ENCODE results near the gene CLIP4.
"Not testable (repeated sequence)": the region's sequence is repeated elsewhere in the genome, so short reads cannot be mapped to it uniquely, and the experiment has no call there.

Gene CLIP4

DNA sequence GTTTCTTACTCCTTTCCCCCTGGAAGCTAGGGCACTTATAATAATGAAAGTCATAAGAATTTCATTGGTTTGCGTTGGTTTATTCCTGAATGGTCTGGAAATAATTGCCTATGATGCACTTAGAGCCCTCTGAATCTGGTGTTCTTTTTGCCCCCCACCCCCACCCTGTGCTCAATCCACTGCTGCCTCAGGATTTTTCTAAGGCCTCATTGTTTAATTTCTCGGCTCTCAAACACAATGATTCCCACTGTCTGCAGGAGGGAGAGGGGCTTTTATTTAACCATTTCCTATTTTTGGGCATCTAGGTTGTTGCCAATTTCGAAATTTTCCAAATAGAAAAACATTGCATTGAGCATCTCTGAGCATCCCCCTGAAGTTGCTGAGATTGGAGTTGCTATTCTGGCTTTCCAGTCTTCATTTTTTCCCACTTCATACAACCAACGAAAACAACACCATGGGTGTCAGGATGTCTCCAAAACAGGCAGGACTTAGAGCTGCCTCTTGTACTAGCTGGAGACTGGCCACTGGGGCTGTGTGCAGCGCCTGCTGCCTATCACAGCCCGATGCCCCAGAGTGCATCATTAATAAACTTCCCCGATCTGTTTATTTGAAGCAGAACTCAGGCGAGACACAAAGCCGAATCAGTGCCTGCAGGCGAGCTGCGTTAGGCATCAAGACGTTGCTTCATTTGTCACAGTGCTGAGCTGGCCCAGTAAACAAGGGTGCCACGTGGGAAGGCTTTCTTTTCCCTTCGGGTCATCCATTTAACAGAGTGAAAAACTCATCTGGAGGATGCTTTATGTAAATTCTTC, 39.1 kb upstream of the CLIP4 start:
- H3K4me3 ChIP-seq (ENCODE audit: extremely low read depth, insufficient read depth, low read length, poor library complexity, severe bottlenecking) = no peak overlapping the region
- 74 to 77% methylated on average over 11 of the region's 14 CpGs for WGBS, 2 experiments (ENCODE audit: insufficient coverage in 2 of 2)
- H3K36me3 ChIP-seq (ENCODE audit: control insufficient read depth, insufficient read depth, low read length) = no peaks in the 10 kb centered on the region
- peak overlapping the region; percentile 41 for H3K27ac ChIP-seq (ENCODE audit: low read depth, low read length, severe bottlenecking)
- H3K9me3 ChIP-seq (ENCODE audit: control insufficient read depth, low read length) = peaks cover 13% of the 10 kb centered on the region
- no peaks in the 10 kb centered on the region for H3K4me1 ChIP-seq (ENCODE audit: control insufficient read depth, insufficient read depth, low read length, poor library complexity, severe bottlenecking)

DNA sequence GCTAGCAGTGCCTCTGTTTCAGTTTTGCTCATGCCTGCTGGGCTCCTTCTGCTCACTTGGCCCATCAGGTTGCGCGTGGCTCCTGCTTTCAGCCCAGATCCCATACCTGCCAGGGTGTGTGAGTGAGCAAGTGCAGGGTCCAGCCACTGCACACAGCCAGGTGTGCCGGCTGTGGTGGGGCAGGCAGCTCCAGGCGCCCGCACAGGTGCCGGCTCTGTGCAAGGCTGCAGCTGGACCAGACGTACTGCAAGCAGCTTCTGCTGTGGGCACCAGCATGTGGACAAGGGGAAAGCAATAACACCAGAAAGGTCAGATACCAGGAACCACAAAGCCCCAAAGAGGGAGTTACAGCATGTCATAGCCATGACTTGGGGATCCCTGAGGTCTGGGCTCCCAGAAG, 35.3 kb upstream of the CLIP4 start:
- 100% methylated on average over 4 to 7 of the region's 7 CpGs for WGBS, 2 experiments (ENCODE audit: insufficient coverage in 2 of 2)
- peaks cover 15% of the 10 kb centered on the region for H3K9me3 ChIP-seq (ENCODE audit: control insufficient read depth, low read length)
- no peak overlapping the region for H3K27ac ChIP-seq (ENCODE audit: low read depth, low read length, severe bottlenecking)
- no peaks in the 10 kb centered on the region for H3K4me1 ChIP-seq (ENCODE audit: control insufficient read depth, insufficient read depth, low read length, poor library complexity, severe bottlenecking)
- no peaks in the 10 kb centered on the region for H3K36me3 ChIP-seq (ENCODE audit: control insufficient read depth, insufficient read depth, low read length)
- H3K4me3 ChIP-seq (ENCODE audit: extremely low read depth, insufficient read depth, low read length, poor library complexity, severe bottlenecking) = no peak overlapping the region

DNA sequence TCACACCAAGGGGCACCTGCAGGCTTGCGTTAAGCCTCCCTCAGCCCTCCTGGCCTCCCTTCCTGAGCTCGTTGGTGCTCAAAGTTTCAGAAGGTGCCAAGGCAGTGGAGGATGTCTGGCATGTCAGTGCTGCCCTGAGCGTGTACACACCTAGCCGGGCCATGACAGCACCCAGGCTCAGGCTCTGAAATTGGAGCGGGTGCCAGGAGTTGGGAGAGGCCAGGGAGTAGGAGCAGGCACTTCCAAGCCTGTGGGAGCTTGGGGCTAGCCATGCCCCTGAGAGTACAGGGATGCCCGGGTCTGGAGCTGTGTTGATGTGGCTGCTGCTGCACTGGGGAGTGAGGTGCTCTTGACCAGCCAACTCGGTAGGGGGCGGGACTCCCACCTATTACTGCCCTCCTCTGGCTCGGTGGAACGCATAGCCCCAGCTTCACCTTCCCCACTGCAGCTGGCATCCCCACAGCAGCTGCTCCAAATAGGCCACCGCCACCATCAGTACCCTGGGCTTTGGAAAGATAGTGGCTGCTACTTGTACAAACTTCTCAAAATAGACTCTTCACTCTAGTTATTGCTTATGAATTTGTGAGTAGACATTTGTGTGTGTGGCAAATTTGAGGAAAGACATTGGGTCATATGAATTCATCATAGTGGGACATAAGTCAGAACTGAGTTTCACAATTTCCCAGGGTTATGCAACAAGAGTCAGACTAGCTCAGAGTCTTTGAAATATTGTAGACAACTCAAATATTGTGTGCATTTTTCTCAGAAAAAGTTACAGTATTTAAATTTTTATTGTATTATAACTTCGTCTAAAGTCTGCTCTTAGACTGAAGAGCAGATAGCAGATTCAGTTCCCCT, 34.1 kb upstream of the CLIP4 start:
- Histone ChIP-seq H3K36me3 (ENCODE audit: control insufficient read depth, insufficient read depth, low read length) (no peaks in the 10 kb centered on the region), H3K9me3 (ENCODE audit: control insufficient read depth, low read length) (peaks cover 15% of the 10 kb centered on the region), H3K4me3 (ENCODE audit: extremely low read depth, insufficient read depth, low read length, poor library complexity, severe bottlenecking) (no peak overlapping the region), H3K4me1 (ENCODE audit: control insufficient read depth, insufficient read depth, low read length, poor library complexity, severe bottlenecking) (no peaks in the 10 kb centered on the region), H3K27ac (ENCODE audit: low read depth, low read length, severe bottlenecking) (no peak overlapping the region)
- 65 to 82% methylated on average over 5 to 10 of the region's 12 CpGs for WGBS, 2 experiments (ENCODE audit: insufficient coverage in 2 of 2)

DNA sequence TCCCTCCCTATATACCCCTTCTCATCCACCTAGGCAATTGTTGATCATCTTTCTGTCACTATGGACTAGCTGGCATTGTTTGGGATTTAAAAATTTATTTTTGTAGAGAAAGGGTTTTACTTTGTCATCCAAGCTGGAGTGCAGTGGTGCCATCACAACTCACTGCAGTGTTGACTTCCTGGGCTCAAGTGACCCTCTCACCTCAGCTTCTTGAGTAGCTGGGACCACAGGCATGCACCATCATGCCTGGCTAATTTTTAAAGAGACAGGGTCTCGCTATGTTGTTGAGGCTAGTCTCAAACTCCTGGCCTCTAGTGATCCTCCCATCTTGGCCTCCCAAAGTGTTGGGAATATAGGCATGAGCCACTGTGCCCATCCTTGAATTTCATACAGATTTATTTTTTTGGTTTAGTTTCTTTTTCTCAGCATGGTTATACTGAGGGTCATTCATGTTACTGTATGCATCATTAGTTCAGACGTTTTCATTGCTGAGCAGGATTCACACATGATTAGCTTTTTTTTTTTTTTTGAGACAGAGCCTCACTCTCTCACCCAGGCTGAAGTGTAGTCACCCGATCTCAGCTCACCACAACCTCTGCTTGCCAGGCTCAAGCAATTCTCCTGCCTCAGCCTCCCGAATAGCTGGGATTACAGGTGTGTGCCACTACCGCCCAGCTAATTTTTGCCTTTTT, 32.3 kb upstream of the CLIP4 start:
- Histone ChIP-seq H3K4me3 (ENCODE audit: extremely low read depth, insufficient read depth, low read length, poor library complexity, severe bottlenecking) (no peak overlapping the region), H3K4me1 (ENCODE audit: control insufficient read depth, insufficient read depth, low read length, poor library complexity, severe bottlenecking) (no peaks in the 10 kb centered on the region), H3K27ac (ENCODE audit: low read depth, low read length, severe bottlenecking) (no peak overlapping the region), H3K36me3 (ENCODE audit: control insufficient read depth, insufficient read depth, low read length) (no peaks in the 10 kb centered on the region), H3K9me3 (ENCODE audit: control insufficient read depth, low read length) (peaks cover 15% of the 10 kb centered on the region)
- 81 to 87% methylated on average over 3 to 4 of the region's 5 CpGs for WGBS, 2 experiments (ENCODE audit: insufficient coverage in 2 of 2)

DNA sequence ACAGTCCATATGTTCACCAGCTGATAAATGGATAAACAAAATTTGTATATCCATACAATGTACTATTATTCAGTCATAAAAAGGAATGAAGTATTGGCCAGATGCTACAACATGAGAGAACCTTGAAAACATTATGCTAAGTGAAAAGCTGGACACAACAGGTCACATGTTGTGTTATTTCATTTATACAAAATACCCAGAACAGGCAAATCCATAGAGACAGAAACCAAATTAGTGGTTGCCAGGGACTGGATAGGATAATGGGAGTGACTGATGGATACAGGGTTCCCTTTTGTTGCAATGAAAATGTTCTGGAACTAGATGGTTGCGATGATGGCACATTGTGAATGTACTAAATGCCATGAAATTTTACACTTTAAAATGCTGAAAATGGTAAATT, 30.7 kb upstream of the CLIP4 start:
- no peaks in the 10 kb centered on the region for H3K4me1 ChIP-seq (ENCODE audit: control insufficient read depth, insufficient read depth, low read length, poor library complexity, severe bottlenecking)
- H3K9me3 ChIP-seq (ENCODE audit: control insufficient read depth, low read length) = peaks cover 15% of the 10 kb centered on the region
- H3K27ac ChIP-seq (ENCODE audit: low read depth, low read length, severe bottlenecking) = no peak overlapping the region
- no CpG with 5 or more reads among the region's 1 CpG for WGBS, 2 experiments (ENCODE audit: insufficient coverage in 2 of 2)
- no peaks in the 10 kb centered on the region for H3K36me3 ChIP-seq (ENCODE audit: control insufficient read depth, insufficient read depth, low read length)
- no peak overlapping the region for H3K4me3 ChIP-seq (ENCODE audit: extremely low read depth, insufficient read depth, low read length, poor library complexity, severe bottlenecking)

DNA sequence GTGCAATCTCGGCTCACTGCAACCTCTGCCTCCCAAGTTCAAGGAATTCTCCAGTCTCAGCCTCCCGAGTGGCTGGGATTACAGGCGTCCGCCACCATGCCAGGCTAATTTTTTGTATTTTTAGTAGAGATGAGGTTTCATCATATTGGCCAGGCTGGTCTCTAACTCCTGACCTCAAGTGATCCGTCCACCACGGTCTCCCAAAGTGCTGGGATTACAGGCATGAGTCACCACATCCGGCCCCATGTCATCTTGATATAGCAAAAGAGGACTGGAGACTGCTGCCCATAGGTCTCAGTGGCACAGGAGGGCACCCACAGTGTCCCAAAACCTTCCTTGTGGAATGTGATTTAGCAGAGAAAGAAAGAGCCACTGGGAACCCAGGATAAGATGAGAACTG, 24.9 kb upstream of the CLIP4 start:
- not testable (repeated sequence) for H3K4me3 ChIP-seq (ENCODE audit: extremely low read depth, insufficient read depth, low read length, poor library complexity, severe bottlenecking); H3K9me3 ChIP-seq (ENCODE audit: control insufficient read depth, low read length); H3K36me3 ChIP-seq (ENCODE audit: control insufficient read depth, insufficient read depth, low read length); H3K27ac ChIP-seq (ENCODE audit: low read depth, low read length, severe bottlenecking); H3K4me1 ChIP-seq (ENCODE audit: control insufficient read depth, insufficient read depth, low read length, poor library complexity, severe bottlenecking)
- 84 to 92% methylated on average over 4 to 6 of the region's 7 CpGs for WGBS, 2 experiments (ENCODE audit: insufficient coverage in 2 of 2)

DNA sequence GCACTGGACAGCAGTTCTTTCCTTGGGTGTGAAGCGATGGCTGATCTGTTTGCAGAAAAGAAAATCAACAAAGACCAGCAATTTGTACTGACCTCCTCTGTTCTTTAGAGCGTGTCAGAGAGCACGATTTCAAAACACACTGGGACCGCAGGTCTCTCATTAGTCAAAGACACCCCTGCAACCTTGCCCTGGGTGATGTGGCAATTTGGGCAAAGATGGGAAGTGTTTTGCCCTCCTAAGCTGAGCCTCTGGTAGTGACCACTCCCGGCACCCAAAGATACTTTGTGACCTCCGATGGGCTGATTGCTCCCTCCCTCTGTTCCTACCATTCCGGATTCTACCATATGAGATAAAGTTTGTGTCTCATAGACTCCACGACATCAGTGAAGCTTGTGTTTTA, 18.2 kb upstream of the CLIP4 start:
- H3K27ac ChIP-seq (ENCODE audit: low read depth, low read length, severe bottlenecking) = no peak overlapping the region
- H3K4me1 ChIP-seq (ENCODE audit: control insufficient read depth, insufficient read depth, low read length, poor library complexity, severe bottlenecking) = no peaks in the 10 kb centered on the region
- H3K4me3 ChIP-seq (ENCODE audit: extremely low read depth, insufficient read depth, low read length, poor library complexity, severe bottlenecking) = no peak overlapping the region
- H3K9me3 ChIP-seq (ENCODE audit: control insufficient read depth, low read length) = no peaks in the 10 kb centered on the region
- H3K36me3 ChIP-seq (ENCODE audit: control insufficient read depth, insufficient read depth, low read length) = no peaks in the 10 kb centered on the region
- WGBS, 2 experiments (ENCODE audit: insufficient coverage in 2 of 2) = 93 to 94% methylated on average over 5 to 6 of the region's 8 CpGs

DNA sequence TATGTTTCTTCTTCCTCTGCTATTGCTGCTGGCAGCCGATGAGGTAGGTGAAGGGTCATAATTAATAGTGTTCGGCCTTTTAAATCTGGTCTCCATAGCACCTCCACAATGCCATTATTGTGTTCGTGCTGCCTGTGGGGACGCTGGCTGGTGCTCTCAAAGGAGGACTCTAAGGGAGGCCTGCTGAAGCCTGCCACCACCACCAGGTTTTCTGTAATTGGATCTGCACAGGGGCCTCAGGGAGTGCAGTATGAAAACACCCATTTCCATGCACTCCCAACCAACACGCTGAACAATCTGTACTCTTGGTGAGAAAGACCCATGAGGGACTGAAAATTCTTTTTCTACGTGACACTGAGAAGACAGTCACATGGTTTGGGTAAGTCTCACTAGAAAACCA, 17.6 kb upstream of the CLIP4 start:
- no peaks in the 10 kb centered on the region for H3K9me3 ChIP-seq (ENCODE audit: control insufficient read depth, low read length)
- no peaks in the 10 kb centered on the region for H3K36me3 ChIP-seq (ENCODE audit: control insufficient read depth, insufficient read depth, low read length)
- 71 to 82% methylated on average over 4 to 5 of the region's 6 CpGs for WGBS, 2 experiments (ENCODE audit: insufficient coverage in 2 of 2)
- no peak overlapping the region for H3K27ac ChIP-seq (ENCODE audit: low read depth, low read length, severe bottlenecking)
- no peaks in the 10 kb centered on the region for H3K4me1 ChIP-seq (ENCODE audit: control insufficient read depth, insufficient read depth, low read length, poor library complexity, severe bottlenecking)
- H3K4me3 ChIP-seq (ENCODE audit: extremely low read depth, insufficient read depth, low read length, poor library complexity, severe bottlenecking) = no peak overlapping the region

DNA sequence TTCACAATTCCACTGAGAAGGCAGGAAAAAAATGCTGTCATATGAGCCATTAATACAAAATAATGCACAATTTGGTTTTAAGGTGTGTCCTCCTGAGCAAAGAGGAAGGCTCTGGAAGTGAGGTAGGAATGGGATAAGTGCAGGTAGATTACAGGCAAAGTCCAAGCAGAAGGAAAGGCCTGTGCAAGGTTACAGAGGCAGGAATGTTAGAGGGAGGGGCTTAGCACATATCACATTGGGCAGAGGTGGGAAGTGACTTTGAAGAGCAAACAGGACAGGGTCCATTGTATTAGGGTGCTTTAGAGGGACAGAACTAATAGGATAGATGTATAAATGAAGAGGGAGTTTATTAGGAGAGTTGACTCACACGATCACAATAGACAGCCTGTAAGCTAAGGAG, 14.7 kb upstream of the CLIP4 start:
- H3K4me1 ChIP-seq (ENCODE audit: control insufficient read depth, insufficient read depth, low read length, poor library complexity, severe bottlenecking) = no peaks in the 10 kb centered on the region
- H3K4me3 ChIP-seq (ENCODE audit: extremely low read depth, insufficient read depth, low read length, poor library complexity, severe bottlenecking) = no peak overlapping the region
- H3K36me3 ChIP-seq (ENCODE audit: control insufficient read depth, insufficient read depth, low read length) = no peaks in the 10 kb centered on the region
- no peak overlapping the region for H3K27ac ChIP-seq (ENCODE audit: low read depth, low read length, severe bottlenecking)
- no peaks in the 10 kb centered on the region for H3K9me3 ChIP-seq (ENCODE audit: control insufficient read depth, low read length)
- WGBS, 2 experiments (ENCODE audit: insufficient coverage in 2 of 2) = 89 to 100% methylated on average over 1 of the region's 1 CpG

DNA sequence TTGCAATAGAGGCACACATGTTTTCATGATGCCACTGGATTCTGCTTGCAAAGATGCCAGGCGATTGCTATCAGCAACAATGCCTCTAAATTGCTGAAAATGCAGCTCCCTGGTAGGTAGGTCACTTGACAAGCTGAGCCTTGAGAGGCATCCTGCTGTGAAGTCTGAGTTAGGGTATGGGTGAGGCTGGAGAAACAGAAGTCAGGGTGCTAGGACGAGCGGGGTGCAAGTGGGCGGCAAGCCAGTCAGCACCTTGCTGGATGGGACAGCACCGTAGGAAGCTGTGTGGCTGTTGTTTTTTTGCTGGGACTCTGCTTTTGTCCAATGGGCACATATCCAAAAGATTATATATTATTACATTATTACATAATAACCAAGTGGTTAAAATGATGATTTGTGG, 10.5 kb upstream of the CLIP4 start:
- 94 to 100% methylated on average over 1 to 3 of the region's 5 CpGs for WGBS, 2 experiments (ENCODE audit: insufficient coverage in 2 of 2)
- Histone ChIP-seq H3K4me3 (ENCODE audit: extremely low read depth, insufficient read depth, low read length, poor library complexity, severe bottlenecking) (no peak overlapping the region), H3K9me3 (ENCODE audit: control insufficient read depth, low read length) (no peaks in the 10 kb centered on the region), H3K36me3 (ENCODE audit: control insufficient read depth, insufficient read depth, low read length) (no peaks in the 10 kb centered on the region), H3K27ac (ENCODE audit: low read depth, low read length, severe bottlenecking) (no peak overlapping the region), H3K4me1 (ENCODE audit: control insufficient read depth, insufficient read depth, low read length, poor library complexity, severe bottlenecking) (peaks cover 3% of the 10 kb centered on the region)
